GM19025 (cell line): ENCODE results near the gene TMEM255B.
"Not testable (repeated sequence)": the region's sequence is repeated elsewhere in the genome, so short reads cannot be mapped to it uniquely, and the experiment has no call there.

ENCODE experiments used
- ATAC-seq: cut with Tn5 transposase; IDR thresholded peaks from one replicate; pipeline ENCODE4 v1.9.1; 2021; ENCODE audit warnings: mild to moderate bottlenecking, low read depth, moderate library complexity; ENCODE audit not compliant: unreplicated experiment

The TMEM255B gene

GRCh38 chr13:113813749-113814434 lies 54.9 kb downstream of the TMEM255B start:
- ATAC-seq: no peak

- no peak for ATAC-seq
Observed at GRCh38 chr13:113814435-113814821, 55.4 kb downstream of the TMEM255B start.

GRCh38 chr13:113815151-113816058 lies 56.4 kb downstream of the TMEM255B start:
- no peak for ATAC-seq

GRCh38 chr13:113816254-113816929 lies 57.4 kb downstream of the TMEM255B start:
- no peak for ATAC-seq

GRCh38 chr13:113816946-113817859 lies 58.2 kb downstream of the TMEM255B start:
- no peak for ATAC-seq

GRCh38 chr13:113817860-113818691 lies 59.0 kb downstream of the TMEM255B start:
- ATAC-seq: no peak

- ATAC-seq: no peak
Observed at GRCh38 chr13:113818700-113819295, 59.8 kb downstream of the TMEM255B start.

GRCh38 chr13:113819341-113819730 lies 60.3 kb downstream of the TMEM255B start:
- ATAC-seq: no peak

- no peak for ATAC-seq
Observed at GRCh38 chr13:113819731-113820715, 61.0 kb downstream of the TMEM255B start.

- no peak for ATAC-seq
Observed at GRCh38 chr13:113820813-113821651, 62.0 kb downstream of the TMEM255B start.

- ATAC-seq: no peak
Observed at GRCh38 chr13:113821847-113822246, 62.8 kb downstream of the TMEM255B start.

- no peak for ATAC-seq
Observed at GRCh38 chr13:113822266-113822665, 63.2 kb downstream of the TMEM255B start.

GRCh38 chr13:113822956-113823744 lies 64.1 kb downstream of the TMEM255B start:
- no peak for ATAC-seq

GRCh38 chr13:113823771-113824170 lies 64.7 kb downstream of the TMEM255B start:
- ATAC-seq: no peak

GRCh38 chr13:113825841-113826240 lies 66.8 kb downstream of the TMEM255B start:
- ATAC-seq: no peak

- ATAC-seq: not testable (repeated sequence)
Observed at GRCh38 chr13:113826446-113826845, 67.4 kb downstream of the TMEM255B start.
